Measurements from ENCODE around the gene USP11.

DNA sequence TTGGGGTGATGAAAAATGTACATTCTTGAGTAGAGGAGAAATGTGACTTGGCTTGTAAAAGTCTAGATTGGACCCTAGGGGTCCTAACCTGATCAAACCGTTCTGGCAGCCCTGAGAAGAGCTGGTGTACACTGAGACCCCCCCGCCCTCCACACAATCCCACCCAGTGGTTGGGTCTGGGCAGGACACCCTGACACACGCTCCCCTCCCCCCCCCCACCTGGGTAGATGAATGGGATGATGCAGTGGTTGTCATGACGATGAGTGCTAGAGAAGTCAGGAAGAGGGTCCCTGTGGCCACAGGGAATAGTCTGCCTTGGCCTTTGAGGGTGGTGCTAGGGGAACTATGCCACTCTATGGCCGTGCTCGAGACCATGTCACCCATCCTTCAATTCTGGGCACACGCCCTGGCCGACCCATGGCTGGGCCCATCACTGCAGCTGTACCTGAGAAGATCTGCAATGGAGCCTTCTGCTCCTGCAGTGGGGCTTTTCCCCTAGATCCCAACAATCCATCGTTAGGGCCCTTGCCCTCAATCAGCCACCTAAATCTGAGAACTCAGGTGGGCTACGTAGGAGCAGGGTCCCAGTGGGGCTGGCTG lies 10.0 kb upstream of the USP11 start:
- TF ChIP-seq EZH2 (IDR thresholded peaks at IDR 0.05; ENCODE audit: borderline replicate concordance, low read depth, low read length, poor library complexity, severe bottlenecking): no peak
- TF ChIP-seq, protein P1, sequence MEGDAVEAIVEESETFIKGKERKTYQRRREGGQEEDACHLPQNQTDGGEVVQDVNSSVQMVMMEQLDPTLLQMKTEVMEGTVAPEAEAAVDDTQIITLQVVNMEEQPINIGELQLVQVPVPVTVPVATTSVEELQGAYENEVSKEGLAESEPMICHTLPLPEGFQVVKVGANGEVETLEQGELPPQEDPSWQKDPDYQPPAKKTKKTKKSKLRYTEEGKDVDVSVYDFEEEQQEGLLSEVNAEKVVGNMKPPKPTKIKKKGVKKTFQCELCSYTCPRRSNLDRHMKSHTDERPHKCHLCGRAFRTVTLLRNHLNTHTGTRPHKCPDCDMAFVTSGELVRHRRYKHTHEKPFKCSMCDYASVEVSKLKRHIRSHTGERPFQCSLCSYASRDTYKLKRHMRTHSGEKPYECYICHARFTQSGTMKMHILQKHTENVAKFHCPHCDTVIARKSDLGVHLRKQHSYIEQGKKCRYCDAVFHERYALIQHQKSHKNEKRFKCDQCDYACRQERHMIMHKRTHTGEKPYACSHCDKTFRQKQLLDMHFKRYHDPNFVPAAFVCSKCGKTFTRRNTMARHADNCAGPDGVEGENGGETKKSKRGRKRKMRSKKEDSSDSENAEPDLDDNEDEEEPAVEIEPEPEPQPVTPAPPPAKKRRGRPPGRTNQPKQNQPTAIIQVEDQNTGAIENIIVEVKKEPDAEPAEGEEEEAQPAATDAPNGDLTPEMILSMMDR (conservative IDR thresholded peaks at IDR 0.05; ENCODE audit: low read depth, low read length): no peak

All from A673 (cell line).